ENCODE measurements around the gene UGT2A1.
"Not testable (repeated sequence)": the region's sequence is repeated elsewhere in the genome, so short reads cannot be mapped to it uniquely, and the experiment has no call there.

UGT2A1 gene

DNA sequence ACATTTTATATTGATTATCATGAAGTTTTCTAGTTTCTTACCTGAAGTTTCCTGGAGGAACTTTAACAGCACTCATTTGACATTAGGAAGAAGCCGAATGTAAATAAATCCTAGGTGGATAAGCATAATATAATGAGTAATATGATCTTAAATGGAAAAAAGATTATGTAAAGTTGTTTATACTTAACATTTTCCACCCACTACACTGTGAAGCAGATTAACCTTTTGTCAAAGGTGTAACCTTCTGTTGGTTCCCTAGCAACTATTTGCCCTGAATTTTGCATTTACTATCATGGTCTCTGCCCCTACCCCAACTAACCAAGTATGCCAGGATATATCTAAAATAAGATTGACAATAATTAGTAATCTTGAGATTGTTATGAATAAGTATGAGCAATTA lies at the start of gene UGT2A1:
TSS of gene UGT2A1 (minus strand) at position 101 of the 400 bp plus-strand sequence. CDS start 5,603 bp downstream, outside the sequence.
- DNase-seq (ENCODE audit: low read depth in 2 of 2) = no peak

DNA sequence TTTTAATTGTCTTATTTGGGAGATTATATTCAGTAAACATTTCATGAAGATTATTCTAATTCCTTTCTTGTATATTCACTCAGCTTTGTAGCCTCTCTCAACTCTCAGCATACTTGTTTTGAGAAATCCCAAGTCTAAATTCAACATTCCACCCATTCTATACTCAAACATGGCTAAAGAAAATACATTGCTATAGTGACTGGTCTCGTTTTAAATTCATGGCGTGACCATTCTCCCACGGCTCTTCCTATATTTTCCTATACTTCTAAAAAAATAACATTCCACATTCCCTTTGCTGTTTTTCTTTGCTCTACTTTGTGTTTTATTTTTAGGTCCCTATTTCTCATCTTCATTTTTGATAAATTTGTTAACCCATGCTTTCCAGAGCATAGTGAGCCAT lies 49.2 kb upstream of the UGT2A1 start:
- DNase-seq (ENCODE audit: low read depth in 2 of 2) = no peak

DNA sequence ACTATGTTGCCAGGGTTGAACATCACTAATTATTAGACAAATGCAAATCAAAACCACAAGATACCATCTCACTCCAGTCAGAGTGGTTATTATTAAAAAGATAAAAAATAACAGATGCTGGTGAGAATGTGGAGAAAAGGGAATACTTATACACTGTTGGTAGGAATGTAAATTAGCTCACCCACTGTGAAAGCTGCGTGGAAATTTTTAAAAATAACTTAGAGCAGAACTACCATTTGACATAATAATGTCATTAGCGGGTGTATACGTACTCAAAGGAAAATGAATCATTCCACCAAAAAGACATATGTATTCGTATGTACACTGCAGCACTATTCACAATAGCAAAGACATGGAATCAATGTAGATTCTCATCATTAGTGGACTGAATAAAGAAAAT lies 48.6 kb upstream of the UGT2A1 start:
- DNase-seq (ENCODE audit: low read depth in 2 of 2) = no peak

- no peak for DNase-seq (ENCODE audit: low read depth in 2 of 2)
Measured at GRCh38 chr4:69697536-69698242, 44.6 kb upstream of the UGT2A1 start.

- DNase-seq (ENCODE audit: low read depth in 2 of 2) = no peak
Measured at GRCh38 chr4:69689599-69689998, 36.6 kb upstream of the UGT2A1 start.

DNA sequence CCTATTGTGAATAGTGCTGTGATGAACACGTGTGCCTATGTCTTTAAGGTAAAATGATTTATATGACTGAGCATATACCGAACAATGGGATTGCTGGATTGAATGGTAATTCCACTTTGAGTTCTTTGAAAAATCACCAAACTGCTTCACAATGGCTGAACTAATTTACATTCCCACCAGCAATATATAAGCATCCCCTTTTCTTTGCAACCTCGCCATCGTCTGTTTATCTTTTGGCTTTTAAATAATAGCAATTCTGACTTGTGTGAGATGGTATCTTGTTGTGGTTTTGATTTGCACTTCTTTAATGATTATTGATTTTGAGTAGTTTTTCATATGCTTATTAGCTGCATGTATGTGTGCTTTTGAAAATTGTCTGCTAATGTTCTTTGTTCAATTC lies 31.8 kb upstream of the UGT2A1 start:
- no peak for DNase-seq (ENCODE audit: low read depth in 2 of 2)

- DNase-seq (ENCODE audit: low read depth in 2 of 2) = no peak
Measured at GRCh38 chr4:69668680-69669079, 15.6 kb upstream of the UGT2A1 start.

- DNase-seq (ENCODE audit: low read depth in 2 of 2) = not testable (repeated sequence)
Measured at GRCh38 chr4:69664009-69664408, 11.0 kb upstream of the UGT2A1 start.

DNA sequence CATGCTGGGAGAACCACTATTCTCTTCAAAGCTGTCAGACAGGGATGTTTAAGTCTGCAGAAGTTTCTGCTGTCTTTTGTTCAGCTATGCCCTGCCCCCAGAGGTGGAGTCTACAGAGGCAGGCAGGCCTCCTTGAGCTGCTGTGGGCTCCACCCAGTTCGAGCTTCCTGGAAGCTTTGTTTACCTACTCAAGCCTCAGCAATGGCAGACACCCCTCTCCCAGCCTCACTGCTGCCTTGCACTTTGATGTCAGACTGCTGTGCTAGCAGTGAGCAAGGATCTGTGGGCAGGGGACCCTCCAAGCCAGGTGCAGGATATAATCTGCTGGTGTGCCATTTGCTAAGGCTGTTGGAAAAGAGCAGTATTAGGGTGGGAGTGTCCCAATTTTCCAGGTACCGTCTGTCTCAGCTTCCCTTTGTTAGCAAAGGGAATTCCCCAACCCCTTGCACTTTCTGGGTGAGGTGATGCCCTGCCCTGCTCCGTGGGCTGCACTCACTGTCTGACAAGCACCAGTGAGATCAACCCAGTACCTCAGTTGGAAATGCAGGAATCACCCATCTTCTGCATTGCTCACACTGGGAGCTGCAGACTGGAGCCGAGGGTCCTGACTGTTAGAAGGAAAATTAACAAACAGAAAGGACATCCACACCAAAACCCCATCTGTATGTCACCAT lies 8.2 kb upstream of the UGT2A1 start:
- not testable (repeated sequence) for DNase-seq (ENCODE audit: low read depth in 2 of 2)

DNA sequence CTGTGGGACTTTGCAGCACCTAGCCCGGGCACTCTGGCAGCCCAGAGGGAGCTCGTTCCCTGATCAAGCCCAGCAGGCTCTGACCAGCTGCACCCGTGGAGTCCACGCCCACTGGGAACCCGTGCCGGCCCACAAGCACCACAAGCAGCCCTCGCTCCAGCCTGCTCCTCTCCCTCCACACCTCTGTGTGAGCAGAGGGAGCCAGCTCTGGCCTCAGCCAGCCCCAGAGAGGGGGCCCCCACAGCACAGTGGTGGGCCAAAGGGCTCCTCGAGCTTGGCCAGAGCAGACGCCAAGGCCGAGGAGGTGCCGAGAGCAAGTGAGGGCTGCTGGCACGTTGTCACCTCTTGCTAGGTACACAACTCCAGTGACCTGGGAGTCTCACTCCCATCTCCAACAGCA lies 5.1 kb upstream of the UGT2A1 start:
- DNase-seq (ENCODE audit: low read depth in 2 of 2) = no peak

DNA sequence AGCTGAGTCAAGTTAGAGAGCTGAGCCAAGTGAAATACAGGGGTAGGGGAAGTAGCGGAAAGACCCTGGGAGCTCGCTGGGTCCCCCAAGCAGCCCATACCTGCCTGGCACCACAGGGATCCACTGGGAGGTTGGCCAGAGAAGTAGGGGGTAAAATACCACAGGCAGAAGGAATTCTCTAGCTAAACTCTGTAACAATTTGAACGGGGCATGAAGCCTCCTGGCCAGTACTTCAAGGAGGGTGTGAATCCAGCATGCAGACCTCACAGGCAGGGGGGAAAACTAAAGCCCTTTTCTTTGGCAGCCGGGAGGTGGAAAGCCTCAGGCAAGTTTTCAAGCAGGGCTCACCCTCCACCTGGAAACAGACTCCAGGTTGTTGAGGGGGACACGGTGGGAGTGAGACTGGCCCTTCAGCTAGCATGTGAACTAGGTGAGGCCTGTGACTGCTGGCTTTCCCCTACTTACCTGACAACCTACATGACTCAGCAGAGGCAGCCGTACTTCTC lies 3.7 kb upstream of the UGT2A1 start:
- no peak for DNase-seq (ENCODE audit: low read depth in 2 of 2)

GRCh38 chr4:69650872-69651271 lies 2.2 kb downstream of the UGT2A1 start:
- no peak for DNase-seq (ENCODE audit: low read depth in 2 of 2)

DNA sequence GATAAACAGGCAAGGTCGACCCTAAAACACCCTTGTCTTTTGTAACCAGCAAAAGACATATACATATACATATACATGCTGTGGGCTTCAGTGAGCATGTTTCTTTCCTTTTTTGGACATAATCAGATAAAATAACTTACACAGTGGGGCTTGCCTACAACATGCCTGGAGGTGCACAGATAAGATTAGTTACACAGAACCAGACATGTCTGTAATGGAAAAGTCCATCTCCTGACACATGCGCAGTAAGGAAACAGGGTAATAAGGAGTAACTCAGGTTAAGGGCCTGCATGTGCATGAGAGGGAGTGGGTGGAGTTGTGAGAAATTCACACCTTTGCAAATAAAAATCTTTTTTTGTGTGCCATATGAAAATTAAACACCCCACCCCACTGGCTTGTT lies 3.4 kb downstream of the UGT2A1 start:
- no peak for DNase-seq (ENCODE audit: low read depth in 2 of 2)

- DNase-seq (ENCODE audit: low read depth in 2 of 2) = no peak
Measured at GRCh38 chr4:69649207-69649606, 3.8 kb downstream of the UGT2A1 start.

- no peak for DNase-seq (ENCODE audit: low read depth in 2 of 2)
Measured at GRCh38 chr4:69642961-69643360, 10.1 kb downstream of the UGT2A1 start.

DNA sequence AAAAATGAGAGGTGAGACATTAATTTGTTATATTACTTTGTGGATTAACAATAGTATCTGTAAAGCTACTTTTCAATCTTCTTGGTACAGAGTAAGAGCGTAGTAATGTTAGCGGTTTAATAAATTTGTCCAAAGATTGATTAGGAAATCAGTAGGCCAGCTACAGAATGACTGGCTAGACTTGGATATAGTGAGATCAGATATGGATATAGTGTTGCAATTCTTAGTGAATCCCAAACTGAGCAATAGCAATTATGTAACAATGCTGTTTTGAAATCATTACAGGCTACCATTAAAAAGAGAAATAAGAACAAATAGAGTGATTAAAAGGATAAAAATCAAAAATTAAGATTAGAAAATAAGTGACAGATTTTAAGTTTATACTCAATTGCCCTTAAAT lies 12.8 kb downstream of the UGT2A1 start:
- no peak for DNase-seq (ENCODE audit: low read depth in 2 of 2)

GRCh38 chr4:69639542-69639941 lies 13.5 kb downstream of the UGT2A1 start, which contains the start of gene UGT2A2:
Gene UGT2A2, minus strand, starts transcription at chr4:69639642. Its CDS starts 2 bp downstream, at chr4:69639640.
- no peak for DNase-seq (ENCODE audit: low read depth in 2 of 2)

GRCh38 chr4:69617083-69617694 lies 35.9 kb downstream of the UGT2A1 start:
- no peak for DNase-seq (ENCODE audit: low read depth in 2 of 2)

GRCh38 chr4:69610484-69610883 lies 42.6 kb downstream of the UGT2A1 start:
- no peak for DNase-seq (ENCODE audit: low read depth in 2 of 2)

DNA sequence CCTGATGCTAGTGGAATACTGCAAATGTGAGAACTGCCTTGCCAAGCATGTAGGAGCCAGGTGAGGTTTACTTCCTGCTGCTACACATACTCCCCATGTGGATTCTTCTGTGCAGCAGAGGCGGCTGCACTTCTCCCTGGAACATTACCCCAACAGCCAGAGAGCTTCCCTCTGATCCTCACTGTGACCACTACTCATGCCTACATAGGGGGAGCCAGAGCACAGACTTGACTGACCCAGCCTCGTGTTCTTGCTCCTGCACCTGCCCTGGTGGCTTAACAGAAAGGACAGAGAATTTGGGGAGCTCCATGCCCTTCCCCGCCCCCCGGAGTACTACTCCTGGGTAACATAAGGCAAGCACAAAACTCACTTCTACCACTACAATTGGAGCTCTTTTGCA lies 52.0 kb downstream of the UGT2A1 start:
- no peak for DNase-seq (ENCODE audit: low read depth in 2 of 2)

DNA sequence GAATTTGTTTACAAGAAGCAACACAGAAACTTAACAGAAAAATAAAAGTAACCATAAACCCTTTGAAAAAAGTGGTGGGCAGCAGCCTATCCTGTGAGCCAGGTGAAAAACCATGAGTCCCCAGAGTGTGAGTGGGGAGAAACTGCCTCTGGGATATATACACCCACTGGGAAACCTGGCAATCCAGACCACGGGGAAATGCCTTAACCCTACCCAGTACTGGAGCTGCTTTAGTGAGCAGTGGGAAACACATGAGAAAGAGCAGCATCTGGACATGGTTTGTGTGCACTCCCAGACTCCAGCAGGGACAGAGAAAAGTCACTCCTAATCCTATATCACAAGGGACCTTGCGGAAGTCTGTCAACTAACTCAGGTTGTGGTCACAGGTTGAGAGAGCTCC lies 53.0 kb downstream of the UGT2A1 start:
- no peak for DNase-seq (ENCODE audit: low read depth in 2 of 2)

GRCh38 chr4:69594382-69594781 lies 58.7 kb downstream of the UGT2A1 start:
- no peak for DNase-seq (ENCODE audit: low read depth in 2 of 2)

- DNase-seq (ENCODE audit: low read depth in 2 of 2) = no peak
Measured at GRCh38 chr4:69591364-69591763, 61.7 kb downstream of the UGT2A1 start.
